ENCODE results near the gene PRKCA.

Gene PRKCA

DNA sequence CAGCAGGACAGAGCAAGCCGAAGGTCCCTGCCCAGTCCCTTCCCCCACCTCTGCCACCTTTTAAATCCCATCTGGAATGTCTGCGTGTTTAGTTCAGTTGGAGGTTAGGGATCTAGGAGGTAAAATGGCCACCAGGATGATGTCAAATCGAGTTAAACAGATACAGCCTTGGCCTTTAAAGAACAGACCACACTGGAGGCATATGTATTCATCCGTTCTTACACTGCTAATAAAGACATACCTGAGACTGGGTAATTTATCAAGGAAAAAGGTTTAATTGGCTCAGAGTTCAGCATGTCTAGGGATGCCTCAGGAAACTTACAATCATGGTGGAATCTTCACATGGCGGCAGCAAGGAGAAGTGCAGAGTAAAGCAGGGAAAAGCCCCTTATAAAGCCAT, 364.7 kb downstream of the PRKCA start:
- no peaks in the 10 kb centered on the region for H3K27me3 ChIP-seq (ENCODE audit: insufficient read depth, low read depth)
- H4K20me1 ChIP-seq (ENCODE audit: insufficient read depth), result no peaks in the 10 kb centered on the region
- H3K4me3 ChIP-seq (IDR thresholded peaks at IDR 0.05; ENCODE audit: insufficient read depth, low read depth, low read length), result no peak overlapping the region
- no peaks in the 10 kb centered on the region for H3K36me3 ChIP-seq (ENCODE audit: insufficient read depth)
- H2AFZ ChIP-seq (ENCODE audit: low read depth), result no peak overlapping the region
- TF ChIP-seq, protein P1, sequence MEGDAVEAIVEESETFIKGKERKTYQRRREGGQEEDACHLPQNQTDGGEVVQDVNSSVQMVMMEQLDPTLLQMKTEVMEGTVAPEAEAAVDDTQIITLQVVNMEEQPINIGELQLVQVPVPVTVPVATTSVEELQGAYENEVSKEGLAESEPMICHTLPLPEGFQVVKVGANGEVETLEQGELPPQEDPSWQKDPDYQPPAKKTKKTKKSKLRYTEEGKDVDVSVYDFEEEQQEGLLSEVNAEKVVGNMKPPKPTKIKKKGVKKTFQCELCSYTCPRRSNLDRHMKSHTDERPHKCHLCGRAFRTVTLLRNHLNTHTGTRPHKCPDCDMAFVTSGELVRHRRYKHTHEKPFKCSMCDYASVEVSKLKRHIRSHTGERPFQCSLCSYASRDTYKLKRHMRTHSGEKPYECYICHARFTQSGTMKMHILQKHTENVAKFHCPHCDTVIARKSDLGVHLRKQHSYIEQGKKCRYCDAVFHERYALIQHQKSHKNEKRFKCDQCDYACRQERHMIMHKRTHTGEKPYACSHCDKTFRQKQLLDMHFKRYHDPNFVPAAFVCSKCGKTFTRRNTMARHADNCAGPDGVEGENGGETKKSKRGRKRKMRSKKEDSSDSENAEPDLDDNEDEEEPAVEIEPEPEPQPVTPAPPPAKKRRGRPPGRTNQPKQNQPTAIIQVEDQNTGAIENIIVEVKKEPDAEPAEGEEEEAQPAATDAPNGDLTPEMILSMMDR (conservative IDR thresholded peaks at IDR 0.05; ENCODE audit: low read depth, low read length), result no peak
- H3K4me2 ChIP-seq, result no peak overlapping the region
- H3K4me1 ChIP-seq (ENCODE audit: low read depth, poor library complexity, severe bottlenecking), result no peaks in the 10 kb centered on the region
- no peak overlapping the region for H3K27ac ChIP-seq
- H3K9ac ChIP-seq, result no peak overlapping the region
- no peaks in the 10 kb centered on the region for H3K79me2 ChIP-seq (ENCODE audit: insufficient read depth, low read depth)

DNA sequence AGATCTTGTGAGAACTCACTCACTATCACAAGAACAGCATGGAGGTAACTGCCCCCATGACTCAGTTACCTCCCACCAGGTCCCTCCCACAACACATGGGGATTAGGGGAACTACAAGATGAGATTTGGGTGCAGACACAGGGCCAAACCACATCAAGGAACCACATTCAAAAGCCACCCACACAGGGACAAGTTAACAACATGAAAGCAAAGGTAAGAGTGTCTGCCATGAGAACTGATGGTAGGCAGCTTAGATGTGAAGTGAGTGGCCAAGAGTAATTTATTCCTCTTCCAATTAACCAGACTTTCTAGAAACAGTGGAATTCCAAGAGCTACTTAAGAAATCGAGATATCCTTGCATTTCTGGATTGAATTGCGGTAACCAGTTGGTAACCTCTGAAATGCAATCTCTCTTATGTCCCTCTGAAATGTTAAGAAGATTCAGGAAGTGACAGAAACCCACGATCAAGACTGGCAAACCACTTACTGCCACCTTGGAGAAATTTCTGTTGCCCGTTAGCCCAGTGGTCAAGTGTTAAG, 365.1 kb downstream of the PRKCA start:
- no peaks in the 10 kb centered on the region for H3K4me1 ChIP-seq (ENCODE audit: low read depth, poor library complexity, severe bottlenecking)
- H3K4me2 ChIP-seq, result no peak overlapping the region

DNA sequence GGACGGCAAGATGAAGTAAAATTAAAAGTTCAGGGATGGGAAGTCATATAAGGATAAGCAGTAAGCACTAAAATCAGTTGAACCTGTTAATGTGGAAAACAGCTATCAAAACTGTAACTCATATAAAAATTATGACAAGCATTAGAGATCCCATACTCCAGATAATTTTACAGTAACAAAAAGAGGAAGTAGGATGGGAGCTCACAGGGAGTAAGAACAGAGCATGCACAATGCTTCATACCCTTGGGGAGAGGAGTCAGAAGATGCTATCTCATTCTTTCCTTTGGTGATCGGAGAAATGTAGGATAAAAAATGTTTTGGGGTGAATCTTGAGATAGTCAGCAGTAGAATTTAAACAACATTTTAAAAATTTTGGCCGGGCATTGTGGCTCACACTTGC, 367.8 kb downstream of the PRKCA start:
- Histone ChIP-seq H3K4me3 (IDR thresholded peaks at IDR 0.05; ENCODE audit: insufficient read depth, low read depth, low read length) (no peak overlapping the region), H3K9ac (no peak overlapping the region), H3K27ac (no peak overlapping the region), H3K4me1 (ENCODE audit: low read depth, poor library complexity, severe bottlenecking) (peaks cover 14% of the 10 kb centered on the region), H3K27me3 (ENCODE audit: insufficient read depth, low read depth) (no peaks in the 10 kb centered on the region), H3K36me3 (ENCODE audit: insufficient read depth) (no peaks in the 10 kb centered on the region), H3K4me2 (no peak overlapping the region), H2AFZ (ENCODE audit: low read depth) (no peak overlapping the region), H4K20me1 (ENCODE audit: insufficient read depth) (no peaks in the 10 kb centered on the region), H3K79me2 (ENCODE audit: insufficient read depth, low read depth) (no peaks in the 10 kb centered on the region)
- TF ChIP-seq, protein P1 (conservative IDR thresholded peaks at IDR 0.05; ENCODE audit: low read depth, low read length), result no peak

More for the DNA sequence above, 365.1 kb downstream of the PRKCA start:
- Histone ChIP-seq H3K27ac (no peak overlapping the region), H3K9ac (no peak overlapping the region), H4K20me1 (ENCODE audit: insufficient read depth) (no peaks in the 10 kb centered on the region), H3K79me2 (ENCODE audit: insufficient read depth, low read depth) (no peaks in the 10 kb centered on the region), H3K4me3 (IDR thresholded peaks at IDR 0.05; ENCODE audit: insufficient read depth, low read depth, low read length) (no peak overlapping the region), H3K27me3 (ENCODE audit: insufficient read depth, low read depth) (no peaks in the 10 kb centered on the region), H3K36me3 (ENCODE audit: insufficient read depth) (no peaks in the 10 kb centered on the region), H2AFZ (ENCODE audit: low read depth) (no peak overlapping the region)
- TF ChIP-seq, protein P1 (conservative IDR thresholded peaks at IDR 0.05; ENCODE audit: low read depth, low read length), result no peak

DNA sequence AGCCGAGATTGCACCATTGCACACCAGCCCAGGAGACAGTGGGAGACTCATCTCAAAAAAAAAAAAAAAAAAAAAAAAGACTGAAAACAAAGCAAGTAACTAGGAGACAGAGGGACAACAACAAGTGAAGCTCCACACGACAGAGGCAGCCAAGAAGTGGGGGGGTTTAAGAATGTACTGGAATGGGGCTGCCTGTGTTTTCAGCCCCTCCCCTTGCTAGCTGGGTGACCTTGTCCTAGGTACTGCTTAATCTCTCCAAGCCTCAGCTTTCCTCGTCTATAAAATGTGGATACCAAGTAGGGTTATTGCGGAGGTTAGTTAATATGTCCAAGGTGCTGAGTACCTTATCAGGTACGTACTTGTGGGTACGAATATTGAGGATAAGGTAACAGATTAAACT, 368.7 kb downstream of the PRKCA start:
- no peak overlapping the region for H3K27ac ChIP-seq
- TF ChIP-seq, protein P1 (conservative IDR thresholded peaks at IDR 0.05; ENCODE audit: low read depth, low read length), result no peak
- H3K9ac ChIP-seq, result no peak overlapping the region
- H3K4me1 ChIP-seq (ENCODE audit: low read depth, poor library complexity, severe bottlenecking), result peaks cover 14% of the 10 kb centered on the region
- H4K20me1 ChIP-seq (ENCODE audit: insufficient read depth), result no peaks in the 10 kb centered on the region
- no peaks in the 10 kb centered on the region for H3K36me3 ChIP-seq (ENCODE audit: insufficient read depth)
- no peak overlapping the region for H3K4me3 ChIP-seq (IDR thresholded peaks at IDR 0.05; ENCODE audit: insufficient read depth, low read depth, low read length)
- H3K79me2 ChIP-seq (ENCODE audit: insufficient read depth, low read depth), result no peaks in the 10 kb centered on the region
- H3K27me3 ChIP-seq (ENCODE audit: insufficient read depth, low read depth), result no peaks in the 10 kb centered on the region
- H3K4me2 ChIP-seq, result no peak overlapping the region
- no peak overlapping the region for H2AFZ ChIP-seq (ENCODE audit: low read depth)
